Measurements from ENCODE around the gene PWWP2B.
A peak's percentile ranks its signal among the peaks of the same experiment; 100 is the strongest.

Gene PWWP2B

GRCh38 chr10:132460071-132460470, 63.1 kb downstream of the PWWP2B start:
- Histone ChIP-seq H3K9me3 (ENCODE audit: severe bottlenecking) (no peaks in the 10 kb centered on the region), H3K27me3 (ENCODE audit: insufficient read depth, poor library complexity, severe bottlenecking) (no peaks in the 10 kb centered on the region), H3K4me3 (ENCODE audit: severe bottlenecking) (no peak overlapping the region), H3K4me1 (ENCODE audit: insufficient read depth, poor library complexity, severe bottlenecking) (no peaks in the 10 kb centered on the region), H3K27ac (ENCODE audit: poor library complexity, severe bottlenecking) (no peak overlapping the region), H3K36me3 (ENCODE audit: low read depth) (no peaks in the 10 kb centered on the region)
- TF ChIP-seq CTCF (IDR thresholded peaks at IDR 0.05; ENCODE audit: poor library complexity, severe bottlenecking) = no peak
- ATAC-seq (ENCODE audit: low read depth) (no peak), DNase-seq (ENCODE audit: low spot score) (peak; percentile 49)

- Histone ChIP-seq H3K27me3 (ENCODE audit: insufficient read depth, poor library complexity, severe bottlenecking) (no peaks in the 10 kb centered on the region), H3K36me3 (ENCODE audit: low read depth) (no peaks in the 10 kb centered on the region), H3K27ac (ENCODE audit: poor library complexity, severe bottlenecking) (no peak overlapping the region), H3K9me3 (ENCODE audit: severe bottlenecking) (no peaks in the 10 kb centered on the region), H3K4me1 (ENCODE audit: insufficient read depth, poor library complexity, severe bottlenecking) (no peaks in the 10 kb centered on the region), H3K4me3 (ENCODE audit: severe bottlenecking) (no peak overlapping the region)
- DNase-seq (ENCODE audit: low spot score) (no peak), ATAC-seq (ENCODE audit: low read depth) (no peak)
- TF ChIP-seq CTCF (IDR thresholded peaks at IDR 0.05; ENCODE audit: poor library complexity, severe bottlenecking) = no peak
These were observed 63.7 kb downstream of the PWWP2B start for GRCh38 chr10:132460691-132461090.

- no peaks in the 10 kb centered on the region for H3K9me3 ChIP-seq (ENCODE audit: severe bottlenecking)
- TF ChIP-seq CTCF (IDR thresholded peaks at IDR 0.05; ENCODE audit: poor library complexity, severe bottlenecking) = no peak
- no peak overlapping the region for H3K4me3 ChIP-seq (ENCODE audit: severe bottlenecking)
- H3K36me3 ChIP-seq (ENCODE audit: low read depth) = no peaks in the 10 kb centered on the region
- ATAC-seq (ENCODE audit: low read depth) (no peak), DNase-seq (ENCODE audit: low spot score) (no peak)
- no peaks in the 10 kb centered on the region for H3K4me1 ChIP-seq (ENCODE audit: insufficient read depth, poor library complexity, severe bottlenecking)
- H3K27me3 ChIP-seq (ENCODE audit: insufficient read depth, poor library complexity, severe bottlenecking) = no peaks in the 10 kb centered on the region
- no peak overlapping the region for H3K27ac ChIP-seq (ENCODE audit: poor library complexity, severe bottlenecking)
These were observed 64.2 kb downstream of the PWWP2B start for GRCh38 chr10:132461103-132461682.

- Histone ChIP-seq H3K27me3 (ENCODE audit: insufficient read depth, poor library complexity, severe bottlenecking) (no peaks in the 10 kb centered on the region), H3K4me1 (ENCODE audit: insufficient read depth, poor library complexity, severe bottlenecking) (no peaks in the 10 kb centered on the region), H3K36me3 (ENCODE audit: low read depth) (no peaks in the 10 kb centered on the region), H3K27ac (ENCODE audit: poor library complexity, severe bottlenecking) (no peak overlapping the region), H3K4me3 (ENCODE audit: severe bottlenecking) (no peak overlapping the region), H3K9me3 (ENCODE audit: severe bottlenecking) (no peaks in the 10 kb centered on the region)
- no peak for DNase-seq (ENCODE audit: low spot score)
- no peak; the same call in 2 of the 3 replicates for ATAC-seq (ENCODE audit: low read depth)
- no peak for TF ChIP-seq CTCF (IDR thresholded peaks at IDR 0.05; ENCODE audit: poor library complexity, severe bottlenecking)
These were observed 64.8 kb downstream of the PWWP2B start for GRCh38 chr10:132461683-132462231.

Measured in RWPE2 (cell line).